ENCODE data around the gene DEDD2. TPM values are rescaled to one million over a fixed set of nuclear protein-coding genes. Genes with fewer than 3 reads are reported as not detected.

The DEDD2 gene
- total and polyA plus RNA-seq, 2 donors (not counting 3 experiments of a cell fraction or from before 2014, with no cell fraction given), result 19.5 to 34.8 TPM

DNA sequence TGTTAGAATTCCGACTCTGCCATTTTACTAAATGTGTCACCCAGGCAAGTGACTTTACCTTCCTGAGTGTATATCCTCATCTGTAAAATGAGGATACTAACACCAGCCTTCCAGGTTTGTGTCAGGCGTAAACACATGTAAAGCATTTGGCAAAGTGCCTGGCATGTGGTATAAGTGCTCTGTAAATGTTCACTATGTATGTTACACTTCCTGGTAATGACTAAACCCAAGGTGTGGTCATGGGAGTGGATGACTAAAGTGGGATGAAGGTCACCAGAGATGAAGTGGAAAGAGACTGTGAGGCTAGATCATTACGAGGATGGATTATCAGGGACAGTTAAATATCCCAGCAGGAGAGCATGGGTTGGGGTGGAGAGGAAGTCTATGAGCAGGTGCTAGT, 25.6 kb downstream of the DEDD2 start:
- no peaks in the 10 kb centered on the region for H3K4me1 ChIP-seq (ENCODE audit: control insufficient read depth, extremely low read depth, insufficient read depth, low read length)
- H3K9ac ChIP-seq (replicated peaks; ENCODE audit: extremely low read depth, insufficient read depth, low read length), result no peak overlapping the region
- no peaks in the 10 kb centered on the region for H3K9me1 ChIP-seq (replicated peaks; ENCODE audit: control insufficient read depth, extremely low read depth, insufficient read depth, low read length)
- DNase-seq (ENCODE audit: low read depth, low spot score) (no peak), FAIRE-seq (no peak)
- no peak overlapping the region for H3K4me2 ChIP-seq (ENCODE audit: insufficient read depth, low read length)
- H3K4me3 ChIP-seq (replicated peaks in 1 of 3; ENCODE audit: insufficient read depth in 1 of 3, low read depth in 1 of 3, low read length in 3 of 3), result no peak overlapping the region
- no peaks in the 10 kb centered on the region for H3K79me2 ChIP-seq (ENCODE audit: control insufficient read depth, insufficient read depth, low read length)
- TF ChIP-seq MYC (IDR thresholded peaks at IDR 0.05; ENCODE audit: low read depth, low read length) (no peak), POLR2A (IDR thresholded peaks at IDR 0.05; ENCODE audit: low read depth, low read length) (no peak)
- H3K9me3 ChIP-seq (replicated peaks; ENCODE audit: control insufficient read depth, insufficient read depth, low read length), result no peaks in the 10 kb centered on the region
- dilution Hi-C loops (cut with MboI; ENCODE audit: extremely low pct_ligation_motif_present, low sequenced_read_pairs) (no loop called here), intact Hi-C loops (cut with micrococcal nuclease) (no loop called here)
- peaks cover 2 to 9% of the 10 kb centered on the region in 2 experiments for H3K27me3 ChIP-seq (ENCODE audit: control insufficient read depth in 2 of 2, insufficient read depth in 2 of 2, low read length in 2 of 2)
- H3K27ac ChIP-seq (ENCODE audit: insufficient read depth, low read depth, low read length), result no peak overlapping the region
- no peaks in the 10 kb centered on the region for H4K20me1 ChIP-seq (replicated peaks; ENCODE audit: control insufficient read depth, extremely low read depth, insufficient read depth, low read length)
- ChIA-PET CTCF (interaction anchor here (1.0 to 1.2 kb wide), 2 partner anchors 15 to 59 kb away, joined by 3 read pairs; no protein-coding TSS in a partner anchor), POLR2A (no interaction called here)
- BruUV-seq (replicated peaks), result no TSS peak
- no peaks in the 10 kb centered on the region for H3K36me3 ChIP-seq (ENCODE audit: control insufficient read depth in 2 of 2, extremely low read depth in 1 of 2, insufficient read depth in 2 of 2, low read length in 2 of 2)
- H2AFZ ChIP-seq (ENCODE audit: low read depth, low read length), result no peak overlapping the region

GRCh38 chr19:42191330-42191729, 26.1 kb downstream of the DEDD2 start:
- dilution Hi-C loops (cut with MboI; ENCODE audit: extremely low pct_ligation_motif_present, low sequenced_read_pairs), result no loop called here
- FAIRE-seq (no peak), DNase-seq (ENCODE audit: low read depth, low spot score) (no peak)
- Histone ChIP-seq H3K4me2 (ENCODE audit: insufficient read depth, low read length) (no peak overlapping the region), H3K27ac (ENCODE audit: insufficient read depth, low read depth, low read length) (no peak overlapping the region), H3K9me3 (replicated peaks; ENCODE audit: control insufficient read depth, insufficient read depth, low read length) (no peaks in the 10 kb centered on the region), H3K9me1 (replicated peaks; ENCODE audit: control insufficient read depth, extremely low read depth, insufficient read depth, low read length) (no peaks in the 10 kb centered on the region), H3K36me3 (ENCODE audit: control insufficient read depth in 2 of 2, extremely low read depth in 1 of 2, insufficient read depth in 2 of 2, low read length in 2 of 2) (no peaks in the 10 kb centered on the region), H2AFZ (ENCODE audit: low read depth, low read length) (no peak overlapping the region), H4K20me1 (replicated peaks; ENCODE audit: control insufficient read depth, extremely low read depth, insufficient read depth, low read length) (no peaks in the 10 kb centered on the region), H3K4me1 (ENCODE audit: control insufficient read depth, extremely low read depth, insufficient read depth, low read length) (no peaks in the 10 kb centered on the region), H3K9ac (replicated peaks; ENCODE audit: extremely low read depth, insufficient read depth, low read length) (no peak overlapping the region), H3K4me3 (replicated peaks in 1 of 3; ENCODE audit: insufficient read depth in 1 of 3, low read depth in 1 of 3, low read length in 3 of 3) (no peak overlapping the region), H3K27me3 (ENCODE audit: control insufficient read depth in 2 of 2, insufficient read depth in 2 of 2, low read length in 2 of 2) (peaks cover 2 to 9% of the 10 kb centered on the region in 2 experiments), H3K79me2 (ENCODE audit: control insufficient read depth, insufficient read depth, low read length) (no peaks in the 10 kb centered on the region)
- TF ChIP-seq GATA2 (IDR thresholded peaks at IDR 0.05; ENCODE audit: insufficient read depth, insufficient read length, low read depth, low read length) (no peak), POLR2A (IDR thresholded peaks at IDR 0.05; ENCODE audit: low read depth, low read length) (no peak), MYC (IDR thresholded peaks at IDR 0.05; ENCODE audit: low read depth, low read length) (no peak), JUN (IDR thresholded peaks at IDR 0.05; ENCODE audit: borderline replicate concordance, insufficient read depth, insufficient read length, low read depth) (no peak), FOS (IDR thresholded peaks at IDR 0.05; ENCODE audit: borderline replicate concordance, insufficient read depth, low read length) (no peak), POLR2AphosphoS5 (IDR thresholded peaks at IDR 0.05; ENCODE audit: insufficient read depth, low read depth, low read length) (no peak), EZH2 (IDR thresholded peaks at IDR 0.05; ENCODE audit: borderline replicate concordance, low read depth, low read length, severe bottlenecking) (no peak)
- TF ChIP-seq, protein P1, sequence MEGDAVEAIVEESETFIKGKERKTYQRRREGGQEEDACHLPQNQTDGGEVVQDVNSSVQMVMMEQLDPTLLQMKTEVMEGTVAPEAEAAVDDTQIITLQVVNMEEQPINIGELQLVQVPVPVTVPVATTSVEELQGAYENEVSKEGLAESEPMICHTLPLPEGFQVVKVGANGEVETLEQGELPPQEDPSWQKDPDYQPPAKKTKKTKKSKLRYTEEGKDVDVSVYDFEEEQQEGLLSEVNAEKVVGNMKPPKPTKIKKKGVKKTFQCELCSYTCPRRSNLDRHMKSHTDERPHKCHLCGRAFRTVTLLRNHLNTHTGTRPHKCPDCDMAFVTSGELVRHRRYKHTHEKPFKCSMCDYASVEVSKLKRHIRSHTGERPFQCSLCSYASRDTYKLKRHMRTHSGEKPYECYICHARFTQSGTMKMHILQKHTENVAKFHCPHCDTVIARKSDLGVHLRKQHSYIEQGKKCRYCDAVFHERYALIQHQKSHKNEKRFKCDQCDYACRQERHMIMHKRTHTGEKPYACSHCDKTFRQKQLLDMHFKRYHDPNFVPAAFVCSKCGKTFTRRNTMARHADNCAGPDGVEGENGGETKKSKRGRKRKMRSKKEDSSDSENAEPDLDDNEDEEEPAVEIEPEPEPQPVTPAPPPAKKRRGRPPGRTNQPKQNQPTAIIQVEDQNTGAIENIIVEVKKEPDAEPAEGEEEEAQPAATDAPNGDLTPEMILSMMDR (IDR thresholded peaks at IDR 0.05; ENCODE audit: extremely low read depth in 1 of 2, insufficient read depth in 1 of 2, low read depth in 1 of 2, low read length in 2 of 2), result no peak
- TF ChIP-seq, protein P2, sequence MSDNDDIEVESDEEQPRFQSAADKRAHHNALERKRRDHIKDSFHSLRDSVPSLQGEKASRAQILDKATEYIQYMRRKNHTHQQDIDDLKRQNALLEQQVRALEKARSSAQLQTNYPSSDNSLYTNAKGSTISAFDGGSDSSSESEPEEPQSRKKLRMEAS (IDR thresholded peaks at IDR 0.05; ENCODE audit: insufficient read depth, insufficient read length), result no peak
- intact Hi-C loops (cut with micrococcal nuclease), result no loop called here
- CTCF ChIA-PET, result interaction anchor here (0.7 to 1.2 kb wide), 3 partner anchors 14 to 181 kb away, joined by 3 read pairs; no protein-coding TSS in a partner anchor
- no TSS peak for BruUV-seq (replicated peaks)
- POLR2A ChIA-PET, result no interaction called here

Measured in endothelial cell of umbilical vein (primary cell).